Measurements from ENCODE around the gene FGD5.

FGD5 gene

DNA sequence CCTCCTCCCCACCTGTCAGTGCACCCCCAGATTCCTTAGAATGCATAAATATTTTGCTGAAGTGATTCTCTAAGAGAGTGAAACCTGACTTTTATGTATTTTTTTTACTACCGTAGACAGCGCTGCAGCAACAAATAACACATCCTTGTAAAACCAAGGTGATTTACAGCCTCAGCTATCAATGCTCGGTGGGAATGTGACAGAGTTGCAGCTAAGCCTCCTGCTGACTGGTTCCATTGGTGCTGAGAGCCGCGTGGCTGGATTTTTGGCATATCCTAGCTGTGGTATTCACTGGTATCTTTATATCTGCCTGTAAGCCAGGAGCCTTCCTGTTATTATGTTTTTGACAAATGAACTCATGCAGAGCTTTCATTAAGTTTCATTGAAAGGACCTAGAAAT, 11.0 kb downstream of the FGD5 start:
- Mint-ChIP-seq H3K4me3 (no peak overlapping the region), H3K9me3 (no peaks in the 10 kb centered on the region), H3K27me3 (peaks cover 28% of the 10 kb centered on the region), H3K4me1 (no peaks in the 10 kb centered on the region), H3K27ac (no peak overlapping the region)
- DNase-seq (no peak), ATAC-seq (no peak)

DNA sequence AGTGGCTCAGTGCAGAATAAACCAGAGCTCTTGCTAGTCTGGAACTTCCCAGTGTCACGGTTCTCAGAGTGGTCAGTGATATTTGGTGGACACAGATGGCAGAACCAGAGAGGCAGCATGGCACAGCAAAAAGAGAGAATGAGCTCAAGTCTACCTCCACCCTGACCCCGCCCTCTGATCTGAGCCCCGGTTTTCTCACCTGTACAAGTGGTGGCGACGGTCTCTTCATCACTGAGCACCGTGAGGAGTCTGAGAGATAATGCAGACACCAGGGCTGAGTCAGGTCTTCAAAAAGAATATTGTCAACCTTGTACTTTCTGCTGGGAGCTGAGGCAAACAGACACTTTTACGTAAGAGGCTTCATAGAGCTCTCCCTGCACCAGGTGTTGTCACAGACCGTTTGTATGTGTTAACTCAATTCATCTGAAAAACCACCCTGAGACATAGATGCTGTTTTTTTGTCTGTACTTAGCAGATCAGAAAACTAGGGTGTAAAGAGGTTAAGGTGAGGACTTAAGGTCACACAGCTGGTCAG, 13.2 kb downstream of the FGD5 start:
- ATAC-seq (no peak), DNase-seq (no peak)
- Mint-ChIP-seq H3K4me1 (no peaks in the 10 kb centered on the region), H3K9me3 (no peaks in the 10 kb centered on the region), H3K27me3 (peaks cover 28% of the 10 kb centered on the region), H3K4me3 (no peak overlapping the region), H3K27ac (no peak overlapping the region)

DNA sequence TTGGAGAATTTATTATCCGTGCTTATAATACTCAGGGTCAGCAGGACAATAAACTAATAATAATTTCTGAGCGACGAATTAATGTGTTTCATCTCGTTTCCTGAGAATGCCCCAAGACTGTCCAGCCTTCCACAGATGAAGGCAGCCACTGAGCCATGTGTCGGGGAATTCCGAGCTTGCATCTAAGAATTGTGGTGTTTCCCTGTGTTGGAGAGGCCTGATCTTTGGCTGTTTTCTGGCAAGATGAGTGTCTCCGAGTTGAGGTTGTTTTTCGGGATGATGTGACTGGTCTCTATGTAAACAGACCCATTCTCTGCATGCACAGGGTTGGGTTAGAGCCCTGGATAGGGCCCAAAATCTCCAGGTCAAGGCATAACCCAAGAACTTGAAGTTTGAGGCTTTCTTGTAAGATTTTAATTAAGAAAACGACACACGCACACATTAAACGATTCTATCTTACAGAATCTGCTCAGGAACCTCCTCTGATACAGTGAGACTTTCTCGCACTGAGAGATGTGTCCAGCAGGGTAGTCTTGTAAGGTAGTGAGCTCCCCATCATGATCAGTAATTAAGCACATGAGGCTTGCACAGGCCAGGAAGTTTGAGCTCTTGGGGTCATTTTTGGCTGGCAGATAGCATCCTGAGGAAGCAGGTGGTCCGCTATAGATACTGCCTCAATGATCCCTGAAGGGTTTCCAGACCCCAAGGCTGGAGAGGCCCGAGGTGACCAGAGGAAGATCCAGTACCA, 14.4 kb downstream of the FGD5 start:
- Mint-ChIP-seq H3K27me3 (peaks cover 22% of the 10 kb centered on the region), H3K9me3 (no peaks in the 10 kb centered on the region), H3K4me3 (no peak overlapping the region), H3K27ac (no peak overlapping the region), H3K4me1 (no peaks in the 10 kb centered on the region)
- no peak for ATAC-seq
- no peak for DNase-seq

DNA sequence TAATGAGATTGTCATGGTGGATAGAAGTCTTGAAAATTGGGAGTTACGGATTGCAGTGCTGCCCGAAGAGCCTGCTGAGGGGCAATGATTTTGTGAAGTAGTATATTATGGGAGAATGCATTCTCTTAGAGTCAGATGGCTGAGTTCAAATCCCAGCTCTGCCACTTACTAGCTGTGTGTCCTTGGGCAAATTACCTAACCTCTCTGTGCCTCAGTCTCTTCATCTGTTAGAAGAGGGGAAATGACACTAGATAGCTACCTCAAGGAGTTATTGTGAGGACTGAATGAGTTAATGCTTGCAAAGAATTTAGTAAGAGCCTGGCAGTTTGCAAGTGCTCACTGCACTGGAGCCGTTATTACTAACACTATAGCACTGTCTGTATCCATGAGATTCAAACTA, 15.4 kb downstream of the FGD5 start:
- H3K4me3 Mint-ChIP-seq = no peak overlapping the region
- H3K9me3 Mint-ChIP-seq = no peaks in the 10 kb centered on the region
- no peak overlapping the region for H3K27ac Mint-ChIP-seq
- H3K4me1 Mint-ChIP-seq = no peaks in the 10 kb centered on the region
- no peak for DNase-seq
- ATAC-seq = no peak
- peaks cover 12% of the 10 kb centered on the region for H3K27me3 Mint-ChIP-seq

DNA sequence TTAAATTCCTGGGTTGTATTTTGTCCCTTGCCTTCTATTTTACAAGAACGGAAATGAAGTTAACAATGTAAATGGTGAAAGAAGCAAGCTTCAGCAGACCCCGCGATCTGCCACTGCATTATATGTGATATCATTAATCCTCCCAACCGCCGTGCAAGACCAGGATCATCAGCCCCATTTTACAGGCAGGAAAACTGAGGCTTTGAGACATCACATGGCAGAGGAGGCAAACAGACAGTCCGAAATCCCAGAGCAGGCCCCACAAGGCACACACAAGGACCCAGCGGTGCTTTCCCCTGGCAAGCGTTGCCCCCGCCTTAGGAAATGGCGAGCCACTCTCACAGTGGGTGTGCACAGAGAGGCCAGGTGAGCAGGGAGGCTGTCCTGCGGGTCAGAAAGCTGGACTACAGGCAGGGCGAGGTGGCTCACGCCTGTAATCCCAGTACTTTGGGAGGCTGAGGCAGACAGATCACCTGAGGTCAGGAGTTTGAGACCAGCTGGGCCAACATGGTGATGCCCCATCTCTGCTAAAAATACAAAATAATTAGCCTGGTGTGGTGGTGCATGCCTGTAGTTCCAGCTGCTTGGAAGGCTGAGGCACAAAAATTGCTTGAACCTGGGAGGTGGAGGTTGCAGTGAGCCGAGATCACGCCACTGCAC, 16.2 kb downstream of the FGD5 start:
- H3K27me3 Mint-ChIP-seq = peaks cover 9% of the 10 kb centered on the region

DNA sequence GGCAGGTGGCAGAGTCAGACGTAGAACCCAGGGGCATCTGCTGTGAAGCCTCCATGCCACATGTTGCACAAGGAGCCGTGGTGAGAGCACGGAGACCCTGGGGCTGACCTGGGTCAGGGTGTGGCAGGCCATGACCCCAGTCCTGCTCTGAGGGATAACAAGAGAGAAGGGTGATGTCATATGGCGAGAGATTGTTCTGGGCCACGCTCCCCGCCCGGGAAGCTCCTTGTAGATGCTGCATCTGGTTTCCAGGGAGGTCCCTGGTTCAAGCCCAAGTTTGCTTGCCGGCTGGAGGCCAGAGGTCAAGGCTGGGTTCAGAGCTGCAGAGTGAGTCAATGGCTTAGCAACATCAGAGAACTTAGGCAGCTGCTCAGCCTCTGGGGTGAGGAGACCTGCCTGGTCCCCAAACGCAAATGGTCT, 17.3 kb downstream of the FGD5 start:
- DNase-seq (no peak), ATAC-seq (no peak)
- Mint-ChIP-seq H3K27me3 (no peaks in the 10 kb centered on the region), H3K9me3 (no peaks in the 10 kb centered on the region), H3K4me1 (no peaks in the 10 kb centered on the region), H3K27ac (no peak overlapping the region), H3K4me3 (no peak overlapping the region)

More for the DNA sequence above, 16.2 kb downstream of the FGD5 start:
- Mint-ChIP-seq H3K4me1 (no peaks in the 10 kb centered on the region), H3K4me3 (no peak overlapping the region), H3K27ac (no peak overlapping the region), H3K9me3 (no peaks in the 10 kb centered on the region)
- DNase-seq (no peak), ATAC-seq (no peak)

DNA sequence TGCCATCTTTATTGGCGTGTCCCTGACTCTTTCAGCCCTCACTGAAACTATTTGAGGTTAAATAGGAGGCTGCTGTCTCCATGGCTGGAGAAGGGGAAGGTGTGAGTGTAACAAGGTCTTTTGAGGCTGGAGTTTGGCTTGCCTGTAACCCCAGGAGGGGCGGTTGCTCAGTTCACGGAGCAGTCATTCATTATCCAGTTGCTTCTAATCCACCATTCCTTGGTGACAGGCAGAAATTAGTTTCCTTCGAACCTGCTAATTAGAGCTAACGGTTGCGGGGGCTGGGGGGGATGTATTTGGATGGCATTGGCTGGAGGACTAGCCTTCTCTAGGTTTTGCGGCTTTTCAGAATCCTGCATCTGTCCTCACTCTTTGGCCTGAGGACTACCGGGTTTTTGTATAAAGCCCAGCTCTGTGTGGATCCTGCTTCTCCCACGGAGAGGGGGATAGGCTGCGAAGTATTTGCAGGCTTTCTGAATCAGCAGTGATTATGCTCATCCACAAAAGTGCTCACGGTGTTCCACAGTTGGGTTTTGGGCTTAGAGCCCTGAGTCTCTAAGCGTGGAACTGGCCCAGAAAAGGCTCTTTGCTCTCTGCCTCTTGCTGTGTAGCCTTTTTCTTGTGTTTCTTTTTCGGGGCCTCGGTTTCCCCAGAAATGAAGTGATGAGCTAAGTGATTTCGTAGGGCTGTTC, 18.6 kb downstream of the FGD5 start:
- Mint-ChIP-seq H3K27me3 (no peaks in the 10 kb centered on the region), H3K4me1 (no peaks in the 10 kb centered on the region), H3K27ac (no peak overlapping the region), H3K4me3 (no peak overlapping the region), H3K9me3 (no peaks in the 10 kb centered on the region)
- ATAC-seq = no peak
- no peak for DNase-seq

DNA sequence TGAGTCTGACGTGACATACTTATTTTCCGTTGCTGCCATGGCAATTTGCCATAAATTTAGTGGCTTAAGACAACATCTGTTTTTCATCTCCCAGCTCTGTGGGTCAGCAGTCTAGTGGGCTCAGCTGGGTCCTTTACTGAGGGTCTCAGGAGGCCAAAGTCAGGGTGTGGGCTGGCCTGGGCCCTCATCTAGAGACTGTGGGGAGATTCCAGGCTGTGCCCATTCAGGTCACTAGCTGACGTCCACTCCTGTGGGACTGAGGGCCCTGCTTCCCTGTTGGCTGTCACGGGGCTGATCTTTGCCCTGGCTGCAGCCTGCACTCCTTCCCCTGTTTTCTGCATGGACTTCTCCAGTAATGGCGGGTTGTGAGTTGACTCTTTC, 19.1 kb downstream of the FGD5 start:
- ATAC-seq (no peak), DNase-seq (no peak)
- Mint-ChIP-seq H3K4me3 (no peak overlapping the region), H3K9me3 (no peaks in the 10 kb centered on the region), H3K27ac (no peak overlapping the region), H3K4me1 (no peaks in the 10 kb centered on the region), H3K27me3 (no peaks in the 10 kb centered on the region)

DNA sequence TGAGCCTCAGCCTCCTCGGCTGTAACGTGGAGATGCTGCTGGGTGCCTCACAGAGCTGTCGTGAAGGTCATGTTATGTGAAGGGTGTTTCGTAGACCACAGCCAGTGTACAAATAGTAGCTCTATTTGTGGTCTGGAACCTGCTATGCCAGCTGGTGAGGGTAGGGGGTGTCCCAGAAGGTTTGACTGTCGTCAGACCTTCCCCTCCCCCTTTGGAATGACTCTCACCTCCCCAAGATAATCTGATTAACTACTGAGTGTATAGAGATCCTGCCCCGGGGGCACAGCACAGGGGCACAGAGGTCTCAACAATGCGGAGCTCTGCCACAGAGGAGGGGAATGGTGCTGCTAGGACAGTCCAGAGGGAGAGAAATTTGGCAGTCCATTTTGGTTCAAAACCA, 20.5 kb downstream of the FGD5 start:
- H3K4me3 Mint-ChIP-seq = no peak overlapping the region
- ATAC-seq (no peak), DNase-seq (no peak)
- H3K27ac Mint-ChIP-seq = peak overlapping the region in 1 of 2 donors; percentile 20
- no peaks in the 10 kb centered on the region for H3K9me3 Mint-ChIP-seq
- no peaks in the 10 kb centered on the region for H3K27me3 Mint-ChIP-seq
- no peaks in the 10 kb centered on the region for H3K4me1 Mint-ChIP-seq

DNA sequence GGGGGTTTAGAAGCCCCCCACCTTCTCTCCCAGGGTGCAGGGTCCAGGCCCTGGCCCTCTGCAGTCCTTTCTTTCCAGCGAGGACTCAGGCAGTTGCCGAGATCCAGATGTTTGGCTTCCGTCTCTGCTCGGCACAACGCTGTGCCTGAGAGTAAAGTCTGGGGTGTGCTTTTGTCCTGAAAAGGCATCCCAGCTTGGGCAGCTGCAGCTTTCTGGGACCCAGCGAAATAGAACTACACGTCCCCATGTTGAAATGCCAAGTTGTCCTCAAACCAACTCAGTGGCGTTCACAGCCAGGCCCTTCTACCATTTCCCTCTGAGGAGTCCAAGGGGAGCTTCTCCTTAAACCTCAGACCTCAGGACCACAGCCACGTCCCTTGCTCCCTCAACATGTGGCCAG, 23.1 kb downstream of the FGD5 start:
- Mint-ChIP-seq H3K4me1 (no peaks in the 10 kb centered on the region), H3K9me3 (no peaks in the 10 kb centered on the region), H3K27ac (no peak overlapping the region), H3K27me3 (no peaks in the 10 kb centered on the region), H3K4me3 (no peak overlapping the region)
- no peak for ATAC-seq
- DNase-seq = no peak

DNA sequence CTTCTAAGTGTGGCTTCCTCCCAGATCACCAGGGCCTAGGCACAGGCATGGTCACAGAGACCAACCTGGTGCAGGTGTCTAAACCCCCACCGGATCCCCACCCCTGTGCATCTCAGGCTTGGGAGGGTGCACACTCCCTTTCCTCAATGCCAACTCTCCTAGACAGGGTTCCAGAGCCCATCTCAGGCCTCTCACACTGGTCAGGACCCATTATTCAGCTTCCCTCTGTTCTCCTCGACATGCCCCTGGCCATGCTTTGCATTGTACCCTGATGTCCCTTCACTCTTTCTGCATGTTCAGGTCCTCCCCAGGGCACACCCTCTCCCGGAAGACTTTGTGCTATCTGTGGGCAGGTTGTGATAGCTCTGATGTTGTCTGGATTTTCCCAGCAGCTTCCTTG, 23.5 kb downstream of the FGD5 start:
- no peak overlapping the region for H3K4me3 Mint-ChIP-seq
- H3K27ac Mint-ChIP-seq = no peak overlapping the region

DNA sequence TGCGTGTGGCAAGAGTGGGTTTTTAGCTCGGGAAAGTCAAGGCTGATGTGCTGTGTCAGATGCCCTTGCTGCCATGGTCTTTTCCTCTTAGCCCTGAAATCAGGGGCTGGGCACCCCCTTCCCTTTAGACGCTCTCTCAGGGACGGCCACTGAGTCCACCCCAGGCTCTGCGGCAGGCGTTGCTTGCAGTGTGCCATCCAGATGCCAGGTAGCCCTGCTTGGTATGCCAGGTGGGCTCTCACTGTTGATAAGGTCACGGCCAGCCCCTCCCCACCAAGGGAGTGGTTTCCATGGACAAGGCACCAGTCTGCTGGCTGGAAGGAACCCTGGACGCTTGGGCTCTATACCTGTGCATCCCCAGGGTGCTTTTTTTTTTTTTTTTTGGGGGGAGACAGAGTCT, 24.6 kb downstream of the FGD5 start:
- Mint-ChIP-seq H3K9me3 (no peaks in the 10 kb centered on the region), H3K27me3 (no peaks in the 10 kb centered on the region), H3K4me1 (peaks cover 8% of the 10 kb centered on the region), H3K27ac (no peak overlapping the region), H3K4me3 (no peak overlapping the region)
- DNase-seq (no peak), ATAC-seq (no peak)

More for the DNA sequence above, 23.5 kb downstream of the FGD5 start:
- no peaks in the 10 kb centered on the region for H3K9me3 Mint-ChIP-seq
- no peak for ATAC-seq
- no peaks in the 10 kb centered on the region for H3K4me1 Mint-ChIP-seq
- no peak for DNase-seq
- no peaks in the 10 kb centered on the region for H3K27me3 Mint-ChIP-seq

DNA sequence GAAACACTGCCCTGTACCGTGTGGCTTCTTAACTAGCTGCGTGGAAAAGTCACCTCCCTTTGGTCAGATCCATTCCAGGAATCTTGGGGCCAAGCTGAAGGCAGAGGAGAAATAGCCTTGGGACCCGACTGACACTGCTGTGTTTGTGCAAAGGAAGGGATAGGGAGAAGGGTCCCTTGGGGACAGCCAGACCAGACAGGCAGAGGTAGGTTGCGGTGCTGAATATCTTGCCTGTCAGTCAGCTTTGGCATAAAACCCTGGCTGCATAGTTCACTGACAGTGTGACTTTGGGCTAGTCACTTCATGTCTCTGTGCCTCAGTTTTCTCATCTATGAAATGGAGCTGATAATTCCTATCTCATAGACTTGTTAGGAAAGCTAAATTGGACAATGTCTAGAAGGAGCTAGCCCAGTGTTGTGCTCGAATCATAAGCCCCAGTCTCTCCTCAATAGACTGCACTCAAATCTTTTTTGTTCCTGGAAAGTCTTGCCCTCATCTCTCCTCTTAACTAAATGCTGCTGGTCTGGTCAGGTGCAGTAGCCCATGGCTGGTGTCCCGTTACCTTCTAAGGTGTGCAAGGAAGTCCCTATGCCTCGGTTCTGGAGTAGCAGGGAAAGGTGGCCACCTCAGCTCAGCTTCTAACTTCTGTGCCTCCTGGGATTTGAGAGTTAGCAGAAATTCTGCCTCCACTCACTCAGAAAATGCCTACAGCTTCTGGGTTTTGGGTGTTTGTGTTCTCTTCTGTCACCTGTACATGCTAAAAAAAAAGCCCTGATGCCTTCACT, 25.8 kb downstream of the FGD5 start:
- ATAC-seq (no peak), DNase-seq (no peak)
- no peak overlapping the region for H3K4me3 Mint-ChIP-seq
- H3K9me3 Mint-ChIP-seq = no peaks in the 10 kb centered on the region
- H3K4me1 Mint-ChIP-seq = peaks cover 8% of the 10 kb centered on the region
- no peak overlapping the region for H3K27ac Mint-ChIP-seq
- H3K27me3 Mint-ChIP-seq = no peaks in the 10 kb centered on the region

DNA sequence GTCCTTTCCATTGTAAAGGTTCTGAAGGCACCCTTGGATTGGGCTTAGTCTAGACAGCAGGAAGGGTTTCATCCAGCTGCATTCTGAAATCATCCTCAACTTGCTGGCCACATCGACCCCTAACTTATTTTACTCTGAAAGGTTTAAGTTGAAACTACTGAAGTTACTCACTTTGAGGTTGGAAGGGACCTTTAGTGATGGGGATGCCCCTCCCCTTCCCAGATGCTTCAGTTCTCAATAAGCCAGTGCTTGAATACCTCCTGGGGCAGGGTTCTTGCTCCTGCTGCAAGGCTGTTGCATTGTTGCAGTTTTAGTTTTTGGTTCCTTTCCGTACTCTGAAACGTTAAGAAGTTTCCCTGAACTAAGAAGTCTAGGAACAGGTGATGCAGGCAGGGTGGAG, 26.4 kb downstream of the FGD5 start:
- Mint-ChIP-seq H3K27ac (no peak overlapping the region), H3K4me1 (peaks cover 8% of the 10 kb centered on the region), H3K27me3 (peaks cover 3% of the 10 kb centered on the region), H3K9me3 (no peaks in the 10 kb centered on the region), H3K4me3 (no peak overlapping the region)
- ATAC-seq (peak; percentile 65), DNase-seq (no peak)

DNA sequence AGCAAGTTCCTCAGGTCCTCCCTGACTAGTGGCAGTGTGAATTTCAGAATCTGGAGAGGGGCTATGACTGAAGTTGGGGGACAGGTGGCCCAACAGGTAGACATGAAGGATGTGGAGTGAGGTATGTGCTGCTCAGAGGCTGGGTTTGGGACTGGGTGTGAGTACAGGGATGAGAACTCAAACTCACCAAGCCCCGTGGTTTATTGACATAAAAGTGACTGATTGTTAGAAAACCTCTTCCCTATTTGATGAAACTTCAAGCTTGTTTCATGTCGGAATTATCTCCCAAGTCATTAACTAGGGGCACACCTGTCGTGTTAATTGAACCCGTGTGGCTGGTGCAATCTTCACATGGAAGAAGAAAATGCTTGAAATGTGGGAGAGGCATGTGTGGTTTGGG, 27.1 kb downstream of the FGD5 start:
- H3K27me3 Mint-ChIP-seq = peaks cover 9% of the 10 kb centered on the region
- no peak overlapping the region for H3K27ac Mint-ChIP-seq
- H3K4me1 Mint-ChIP-seq = peaks cover 8% of the 10 kb centered on the region
- DNase-seq = no peak
- H3K4me3 Mint-ChIP-seq = no peak overlapping the region
- no peaks in the 10 kb centered on the region for H3K9me3 Mint-ChIP-seq
- ATAC-seq = no peak
